ENCODE measurements around the gene EFCAB9.
"Not testable (repeated sequence)": the region's sequence is repeated elsewhere in the genome, so short reads cannot be mapped to it uniquely, and the experiment has no call there.

Gene EFCAB9

DNA sequence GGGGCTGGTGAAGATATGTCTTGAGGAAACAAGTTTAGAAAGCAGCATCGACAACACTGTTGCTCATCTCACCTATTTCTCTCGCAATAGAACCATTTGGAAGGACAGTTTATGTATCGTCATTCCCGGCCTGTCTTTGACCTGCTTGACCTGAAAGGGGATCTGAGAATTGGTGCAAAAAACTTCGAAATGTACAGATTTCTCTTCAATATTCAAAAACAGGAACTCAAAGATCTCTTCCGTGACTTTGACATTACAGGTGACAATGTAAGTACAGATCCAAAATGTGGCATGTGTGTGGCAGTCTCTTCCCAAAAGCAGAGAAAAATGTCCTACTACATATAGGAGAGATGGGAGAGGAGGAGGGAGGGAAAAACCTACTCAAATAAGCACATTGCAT lies 6.5 kb downstream of the EFCAB9 start:
- no peak for DNase-seq (ENCODE audit: low read depth in 1 of 2, low spot score in 1 of 2)
- TF ChIP-seq, protein P1, sequence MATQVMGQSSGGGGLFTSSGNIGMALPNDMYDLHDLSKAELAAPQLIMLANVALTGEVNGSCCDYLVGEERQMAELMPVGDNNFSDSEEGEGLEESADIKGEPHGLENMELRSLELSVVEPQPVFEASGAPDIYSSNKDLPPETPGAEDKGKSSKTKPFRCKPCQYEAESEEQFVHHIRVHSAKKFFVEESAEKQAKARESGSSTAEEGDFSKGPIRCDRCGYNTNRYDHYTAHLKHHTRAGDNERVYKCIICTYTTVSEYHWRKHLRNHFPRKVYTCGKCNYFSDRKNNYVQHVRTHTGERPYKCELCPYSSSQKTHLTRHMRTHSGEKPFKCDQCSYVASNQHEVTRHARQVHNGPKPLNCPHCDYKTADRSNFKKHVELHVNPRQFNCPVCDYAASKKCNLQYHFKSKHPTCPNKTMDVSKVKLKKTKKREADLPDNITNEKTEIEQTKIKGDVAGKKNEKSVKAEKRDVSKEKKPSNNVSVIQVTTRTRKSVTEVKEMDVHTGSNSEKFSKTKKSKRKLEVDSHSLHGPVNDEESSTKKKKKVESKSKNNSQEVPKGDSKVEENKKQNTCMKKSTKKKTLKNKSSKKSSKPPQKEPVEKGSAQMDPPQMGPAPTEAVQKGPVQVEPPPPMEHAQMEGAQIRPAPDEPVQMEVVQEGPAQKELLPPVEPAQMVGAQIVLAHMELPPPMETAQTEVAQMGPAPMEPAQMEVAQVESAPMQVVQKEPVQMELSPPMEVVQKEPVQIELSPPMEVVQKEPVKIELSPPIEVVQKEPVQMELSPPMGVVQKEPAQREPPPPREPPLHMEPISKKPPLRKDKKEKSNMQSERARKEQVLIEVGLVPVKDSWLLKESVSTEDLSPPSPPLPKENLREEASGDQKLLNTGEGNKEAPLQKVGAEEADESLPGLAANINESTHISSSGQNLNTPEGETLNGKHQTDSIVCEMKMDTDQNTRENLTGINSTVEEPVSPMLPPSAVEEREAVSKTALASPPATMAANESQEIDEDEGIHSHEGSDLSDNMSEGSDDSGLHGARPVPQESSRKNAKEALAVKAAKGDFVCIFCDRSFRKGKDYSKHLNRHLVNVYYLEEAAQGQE (IDR thresholded peaks at IDR 0.05; ENCODE audit: insufficient replicate concordance, low read depth) = no peak
- TF ChIP-seq GABPA (IDR thresholded peaks at IDR 0.05; ENCODE audit: low read depth) = no peak
- TF ChIP-seq, protein P2, sequence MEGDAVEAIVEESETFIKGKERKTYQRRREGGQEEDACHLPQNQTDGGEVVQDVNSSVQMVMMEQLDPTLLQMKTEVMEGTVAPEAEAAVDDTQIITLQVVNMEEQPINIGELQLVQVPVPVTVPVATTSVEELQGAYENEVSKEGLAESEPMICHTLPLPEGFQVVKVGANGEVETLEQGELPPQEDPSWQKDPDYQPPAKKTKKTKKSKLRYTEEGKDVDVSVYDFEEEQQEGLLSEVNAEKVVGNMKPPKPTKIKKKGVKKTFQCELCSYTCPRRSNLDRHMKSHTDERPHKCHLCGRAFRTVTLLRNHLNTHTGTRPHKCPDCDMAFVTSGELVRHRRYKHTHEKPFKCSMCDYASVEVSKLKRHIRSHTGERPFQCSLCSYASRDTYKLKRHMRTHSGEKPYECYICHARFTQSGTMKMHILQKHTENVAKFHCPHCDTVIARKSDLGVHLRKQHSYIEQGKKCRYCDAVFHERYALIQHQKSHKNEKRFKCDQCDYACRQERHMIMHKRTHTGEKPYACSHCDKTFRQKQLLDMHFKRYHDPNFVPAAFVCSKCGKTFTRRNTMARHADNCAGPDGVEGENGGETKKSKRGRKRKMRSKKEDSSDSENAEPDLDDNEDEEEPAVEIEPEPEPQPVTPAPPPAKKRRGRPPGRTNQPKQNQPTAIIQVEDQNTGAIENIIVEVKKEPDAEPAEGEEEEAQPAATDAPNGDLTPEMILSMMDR (IDR thresholded peaks at IDR 0.05; ENCODE audit: insufficient read depth, low read length) = no peak
- TF ChIP-seq POLR2AphosphoS5 (IDR thresholded peaks at IDR 0.05; ENCODE audit: low read depth) = no peak
- TF ChIP-seq SPI1 (IDR thresholded peaks at IDR 0.05; ENCODE audit: borderline replicate concordance, low read depth) = peak; percentile 48; the same call in 1 of the 2 replicates
- Histone ChIP-seq H3K27me3 (ENCODE audit: insufficient read depth, poor library complexity, severe bottlenecking) (no peaks in the 10 kb centered on the region), H3K4me3 (replicated peaks; ENCODE audit: insufficient read depth, low read length) (no peak overlapping the region), H3K27ac (replicated peaks) (no peak overlapping the region)

DNA sequence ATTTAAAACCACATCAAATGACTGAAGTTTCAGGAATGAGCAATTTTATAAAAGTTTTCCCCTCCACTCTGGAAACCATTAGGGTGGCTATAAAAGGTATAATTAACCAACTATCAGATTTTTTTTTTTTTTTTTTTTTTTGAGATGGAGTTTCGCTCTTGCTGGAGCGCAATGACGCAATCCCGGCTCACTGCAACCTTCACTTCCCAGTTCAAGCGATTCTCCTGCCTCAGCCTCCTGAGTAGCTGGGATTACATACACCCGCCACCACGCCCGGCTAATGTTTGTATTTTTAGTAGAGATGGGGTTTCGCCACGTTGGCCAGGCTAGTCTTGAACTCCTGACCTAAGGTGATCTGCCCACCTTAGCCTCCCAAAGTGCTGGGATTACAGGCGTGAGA lies 12.0 kb downstream of the EFCAB9 start:
- H3K27ac ChIP-seq (replicated peaks); H3K4me3 ChIP-seq (replicated peaks; ENCODE audit: insufficient read depth, low read length); H3K27me3 ChIP-seq (ENCODE audit: insufficient read depth, poor library complexity, severe bottlenecking); DNase-seq (ENCODE audit: low read depth in 1 of 2, low spot score in 1 of 2): not testable (repeated sequence)

DNA sequence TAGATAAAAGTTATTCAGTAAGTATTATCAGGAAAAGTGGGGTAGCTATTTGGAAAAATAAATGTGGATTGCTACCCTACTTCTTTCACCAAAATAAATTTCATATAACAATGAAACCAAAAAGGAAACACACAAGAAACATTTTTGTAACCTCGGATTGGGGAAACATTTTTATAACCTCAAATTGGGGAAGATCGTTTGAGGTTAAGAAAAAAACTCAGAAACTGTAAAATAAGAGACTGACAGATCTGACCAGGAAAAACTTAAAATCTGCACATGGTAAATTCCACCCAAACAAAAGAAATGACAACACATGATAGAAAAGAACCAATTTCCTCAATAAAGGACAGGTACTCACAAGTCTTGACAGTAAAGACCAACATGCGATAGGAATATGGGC lies 13.5 kb downstream of the EFCAB9 start:
- TF ChIP-seq POLR2AphosphoS5 (IDR thresholded peaks at IDR 0.05; ENCODE audit: low read depth) = no peak
- H3K27me3 ChIP-seq (ENCODE audit: insufficient read depth, poor library complexity, severe bottlenecking) = no peaks in the 10 kb centered on the region
- DNase-seq (ENCODE audit: low read depth in 1 of 2, low spot score in 1 of 2) = no peak
- H3K27ac ChIP-seq (replicated peaks) = no peak overlapping the region
- H3K4me3 ChIP-seq (replicated peaks; ENCODE audit: insufficient read depth, low read length) = no peak overlapping the region

DNA sequence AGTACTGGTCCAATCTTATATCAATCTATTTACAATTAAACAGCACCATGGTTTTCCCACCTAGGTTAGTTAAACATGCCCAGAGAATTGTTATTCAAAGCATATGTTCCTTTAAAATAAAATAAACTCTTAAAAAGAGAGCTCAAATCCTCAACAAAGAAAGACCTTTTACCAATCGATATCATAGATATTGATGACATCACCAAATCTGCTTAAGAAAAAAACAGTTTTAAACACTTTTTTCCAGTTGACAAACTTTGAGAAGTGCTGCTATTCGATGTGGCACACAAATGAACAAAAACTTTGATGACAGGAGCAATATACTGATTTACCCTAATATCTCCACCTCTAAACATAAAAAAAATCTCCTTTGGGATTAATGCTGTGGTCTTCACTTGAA lies 15.7 kb downstream of the EFCAB9 start:
- TF ChIP-seq, protein P1 (IDR thresholded peaks at IDR 0.05; ENCODE audit: insufficient replicate concordance, low read depth) = no peak
- TF ChIP-seq, protein P2 (IDR thresholded peaks at IDR 0.05; ENCODE audit: insufficient read depth, low read length) = no peak
- TF ChIP-seq GABPA (IDR thresholded peaks at IDR 0.05; ENCODE audit: low read depth) = no peak
- no peak for TF ChIP-seq POLR2AphosphoS5 (IDR thresholded peaks at IDR 0.05; ENCODE audit: low read depth)
- TF ChIP-seq SPI1 (IDR thresholded peaks at IDR 0.05; ENCODE audit: borderline replicate concordance, low read depth) = no peak
- H3K27me3 ChIP-seq (ENCODE audit: insufficient read depth, poor library complexity, severe bottlenecking) = no peaks in the 10 kb centered on the region

DNA sequence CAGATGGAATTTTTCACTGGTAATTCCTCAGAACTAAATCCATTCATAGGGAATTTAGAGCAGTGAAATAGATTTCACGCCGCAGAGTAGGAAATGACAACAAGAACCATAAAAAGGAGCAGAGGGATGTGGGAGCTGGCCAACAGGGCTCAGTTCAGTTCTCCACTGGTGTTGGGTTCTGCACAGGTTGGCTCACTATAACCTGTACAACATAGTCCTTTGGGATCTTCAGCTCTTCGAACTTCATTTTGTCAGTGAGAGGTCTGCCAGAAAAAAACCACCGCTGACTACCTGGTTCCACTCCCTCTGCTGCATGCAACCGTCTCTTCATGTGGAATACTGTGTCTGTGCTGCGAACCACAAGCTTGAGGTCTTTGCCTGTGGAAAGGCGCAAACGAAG lies 17.7 kb downstream of the EFCAB9 start:
- Histone ChIP-seq H3K4me3 (replicated peaks; ENCODE audit: insufficient read depth, low read length) (no peak overlapping the region), H3K27me3 (ENCODE audit: insufficient read depth, poor library complexity, severe bottlenecking) (no peaks in the 10 kb centered on the region), H3K27ac (replicated peaks) (no peak overlapping the region)
- no peak for DNase-seq (ENCODE audit: low read depth in 1 of 2, low spot score in 1 of 2)
- TF ChIP-seq POLR2AphosphoS5 (IDR thresholded peaks at IDR 0.05; ENCODE audit: low read depth) = no peak
- no peak for TF ChIP-seq GABPA (IDR thresholded peaks at IDR 0.05; ENCODE audit: low read depth)
- TF ChIP-seq, protein P1 (IDR thresholded peaks at IDR 0.05; ENCODE audit: insufficient replicate concordance, low read depth) = no peak
- TF ChIP-seq SPI1 (IDR thresholded peaks at IDR 0.05; ENCODE audit: borderline replicate concordance, low read depth) = no peak
- TF ChIP-seq, protein P2 (IDR thresholded peaks at IDR 0.05; ENCODE audit: insufficient read depth, low read length) = no peak

More for the DNA sequence above, 15.7 kb downstream of the EFCAB9 start:
- DNase-seq (ENCODE audit: low read depth in 1 of 2, low spot score in 1 of 2) = no peak
- Histone ChIP-seq H3K4me3 (replicated peaks; ENCODE audit: insufficient read depth, low read length) (no peak overlapping the region), H3K27ac (replicated peaks) (no peak overlapping the region)

All from HL-60 (cell line).